Dermis blood vessel endothelial cell (primary cell): Measurements from ENCODE around the gene ATCAY. TPM values are rescaled to one million over a fixed set of nuclear protein-coding genes. Genes with fewer than 3 reads are reported as not detected.

Experiments used
- DNase-seq: peaks from one replicate; pipeline ENCODE4 v3.0.0; 2010
- total RNA-seq: library from RNA; depleted of rRNA; stranded (reverse); fragments of >200 nt; gene quantifications from 2 replicates; pipeline ENCODE4 v1.2.3, GENCODE V29; 2014

ATCAY gene
- total RNA-seq, 1 donor from 2014 or later, result not detected

DNA sequence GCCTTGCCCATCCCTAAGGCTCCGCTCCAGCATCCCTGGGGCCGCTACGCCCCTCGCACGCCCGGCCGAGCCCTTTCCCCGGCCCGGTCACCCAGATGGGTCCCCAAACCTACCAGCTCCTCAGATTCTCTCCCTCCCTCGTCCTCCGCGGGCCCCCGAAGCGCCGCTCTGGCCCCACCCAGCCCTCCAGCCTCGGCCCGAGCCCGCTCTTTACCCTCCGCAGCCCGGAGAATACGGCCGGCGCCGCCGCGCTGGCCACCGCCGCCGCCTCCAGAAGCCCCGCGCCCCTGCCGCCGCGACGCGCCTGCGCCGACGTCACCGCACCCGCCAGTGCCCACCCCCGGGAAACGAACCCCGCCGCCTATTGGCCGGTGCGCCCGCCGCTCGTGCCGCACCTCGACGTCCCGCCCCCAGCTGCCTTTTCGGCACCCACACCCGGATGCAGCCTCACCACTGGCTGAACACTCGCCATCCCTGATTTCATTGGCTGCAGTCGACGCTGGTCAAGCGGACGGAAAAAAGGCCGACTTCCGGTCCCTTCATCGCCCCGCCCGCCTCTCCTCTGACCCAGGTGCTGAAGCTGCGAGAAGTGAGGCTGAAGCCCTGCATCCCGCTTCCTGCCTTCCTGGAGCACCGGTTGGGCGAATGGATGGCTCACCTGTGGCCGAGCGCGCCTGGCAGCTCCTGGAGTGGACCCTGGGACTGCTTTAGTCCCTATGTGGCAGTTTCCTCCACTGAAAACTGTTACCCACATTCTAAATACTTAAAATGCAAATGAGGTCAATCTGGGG lies 90.5 kb downstream of the ATCAY start, which contains the start of gene DAPK3:
TSS of gene DAPK3 (minus strand) at position 292 of the 791 bp plus-strand sequence. CDS start 1,364 bp downstream, outside the sequence.
- DNase-seq, result peak; percentile 98

DNA sequence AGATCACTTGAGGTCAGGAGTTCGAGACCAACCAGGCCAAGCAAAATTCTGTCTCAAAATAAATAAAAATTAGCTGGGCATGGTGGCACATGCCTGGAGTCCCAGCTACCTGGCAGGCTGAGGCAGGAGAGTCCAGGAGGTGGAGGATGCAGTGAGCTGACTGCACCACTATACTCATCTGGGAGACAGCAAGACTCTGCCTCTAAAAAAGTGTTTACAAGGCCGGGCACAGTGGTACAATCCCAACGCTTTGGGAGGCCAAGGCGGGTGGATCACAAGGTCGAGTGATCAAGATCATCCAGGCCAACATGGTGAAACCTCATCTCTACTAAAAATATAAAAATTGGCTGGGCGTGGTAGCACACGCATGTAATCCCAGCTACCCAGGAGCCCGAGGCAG lies 94.7 kb downstream of the ATCAY start:
- peak; percentile 3 for DNase-seq

DNA sequence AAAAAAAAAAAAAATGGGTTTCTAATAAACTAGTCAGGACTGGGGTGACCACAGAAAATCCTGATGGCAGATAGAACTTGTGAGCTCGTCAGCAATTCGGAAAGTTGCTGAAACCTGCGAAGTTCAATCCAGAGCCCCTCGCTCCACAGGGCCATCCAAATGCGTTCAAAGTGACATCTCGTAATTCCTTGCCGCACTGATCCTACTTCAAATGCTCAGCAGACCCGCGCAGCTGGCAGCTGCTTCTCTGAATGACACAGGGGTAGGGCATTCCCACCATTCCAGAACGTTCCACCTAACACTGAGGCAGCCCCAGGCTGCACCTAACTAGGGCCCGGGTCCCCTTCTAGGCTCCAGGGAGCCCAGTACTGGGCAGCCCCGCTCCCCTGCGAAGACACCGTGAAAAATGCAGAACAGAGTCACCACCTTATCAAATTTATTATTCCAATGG lies 95.2 kb downstream of the ATCAY start:
- DNase-seq, result peak; percentile 5

GRCh38 chr19:3976495-3977241 lies 96.2 kb downstream of the ATCAY start:
- peak; percentile 7 for DNase-seq

Other genes starting within 250 kb of the ATCAY start
- 57.7 and 75.6 TPM in 2 replicates for gene PIP5K1C, start 180.2 kb upstream of the ATCAY start, total RNA-seq
- gene TJP3, start 172.3 kb upstream of the ATCAY start, total RNA-seq, result 0.09 and 0.51 TPM in 2 replicates
- gene APBA3, start 119.0 kb upstream of the ATCAY start, total RNA-seq, result 26.5 and 33.5 TPM in 2 replicates
- 30.3 and 55.8 TPM in 2 replicates for gene MRPL54, start 118.0 kb upstream of the ATCAY start, total RNA-seq
- gene RAX2, start 108.5 kb upstream of the ATCAY start, total RNA-seq, result not detected in 2 replicates
- 0.19 and 0.34 TPM in 2 replicates for gene MATK, start 94.3 kb upstream of the ATCAY start, total RNA-seq
- 0.17 TPM in 1 of 2 replicates, not detected in the other for gene ZFR2, start 11.6 kb upstream of the ATCAY start, total RNA-seq
- not detected in 2 replicates for gene NMRK2, start 52.4 kb downstream of the ATCAY start, total RNA-seq
- gene DAPK3, start 90.4 kb downstream of the ATCAY start, total RNA-seq, result 151 and 203 TPM in 2 replicates
- gene EEF2, start 104.8 kb downstream of the ATCAY start, total RNA-seq, result 2,677 and 3,798 TPM in 2 replicates
- gene PIAS4, start 127.1 kb downstream of the ATCAY start, total RNA-seq, result 22.0 and 27.2 TPM in 2 replicates
- 17.4 and 30.3 TPM in 2 replicates for gene ZBTB7A, start 186.2 kb downstream of the ATCAY start, total RNA-seq
- gene MAP2K2, start 243.4 kb downstream of the ATCAY start, total RNA-seq, result 152 and 183 TPM in 2 replicates